ENCODE measurements around the gene CLRN1.
"Not testable (repeated sequence)": the region's sequence is repeated elsewhere in the genome, so short reads cannot be mapped to it uniquely, and the experiment has no call there.

CLRN1 gene

GRCh38 chr3:150972366-150973071, at the start of gene CLRN1:
Gene CLRN1, minus strand, starts transcription at chr3:150972727. Its CDS starts 19 bp downstream, at chr3:150972708.
- no peak for DNase-seq

GRCh38 chr3:151016478-151016795, 43.9 kb upstream of the CLRN1 start:
- no peak for DNase-seq

- DNase-seq, result no peak
Measured at GRCh38 chr3:151015767-151016477, 43.4 kb upstream of the CLRN1 start.

- DNase-seq, result no peak
Measured at GRCh38 chr3:151015181-151015580, 42.7 kb upstream of the CLRN1 start.

- no peak for DNase-seq
Measured at GRCh38 chr3:151014501-151015018, 42.0 kb upstream of the CLRN1 start.

- DNase-seq, result no peak
Measured at GRCh38 chr3:151012753-151013152, 40.2 kb upstream of the CLRN1 start.

GRCh38 chr3:151011427-151011826, 38.9 kb upstream of the CLRN1 start:
- no peak for DNase-seq

GRCh38 chr3:151009981-151010380, 37.5 kb upstream of the CLRN1 start:
- no peak for DNase-seq

- DNase-seq, result no peak
Measured at GRCh38 chr3:151009430-151009829, 36.9 kb upstream of the CLRN1 start.

GRCh38 chr3:151008699-151009098, 36.2 kb upstream of the CLRN1 start:
- no peak for DNase-seq

GRCh38 chr3:151003768-151004134, 31.2 kb upstream of the CLRN1 start:
- no peak for DNase-seq

GRCh38 chr3:151003029-151003767, 30.7 kb upstream of the CLRN1 start:
- no peak for DNase-seq

- no peak for DNase-seq
Measured at GRCh38 chr3:151002003-151002981, 29.8 kb upstream of the CLRN1 start.

- no peak for DNase-seq
Measured at GRCh38 chr3:150998996-150999395, 26.5 kb upstream of the CLRN1 start.

- DNase-seq, result no peak
Measured at GRCh38 chr3:150996731-150997130, 24.2 kb upstream of the CLRN1 start.

- no peak for DNase-seq
Measured at GRCh38 chr3:150995510-150995909, 23.0 kb upstream of the CLRN1 start.

- no peak for DNase-seq
Measured at GRCh38 chr3:150989208-150989607, 16.7 kb upstream of the CLRN1 start.

- not testable (repeated sequence) for DNase-seq
Measured at GRCh38 chr3:150988395-150988794, 15.9 kb upstream of the CLRN1 start.

- no peak for DNase-seq
Measured at GRCh38 chr3:150985711-150986110, 13.2 kb upstream of the CLRN1 start.

- DNase-seq, result no peak
Measured at GRCh38 chr3:150984066-150984465, 11.5 kb upstream of the CLRN1 start.

- no peak for DNase-seq
Measured at GRCh38 chr3:150978566-150979148, 6.1 kb upstream of the CLRN1 start.

- DNase-seq, result no peak
Measured at GRCh38 chr3:150975992-150976368, 3.5 kb upstream of the CLRN1 start.

Data from NK-92 treated with Interleukin-12 subunit alpha and Interleukin-12 subunit beta, amount 100 ng/mL, for 24 hours (cell line).